ENCODE results near the gene CRCP.

Gene CRCP

DNA sequence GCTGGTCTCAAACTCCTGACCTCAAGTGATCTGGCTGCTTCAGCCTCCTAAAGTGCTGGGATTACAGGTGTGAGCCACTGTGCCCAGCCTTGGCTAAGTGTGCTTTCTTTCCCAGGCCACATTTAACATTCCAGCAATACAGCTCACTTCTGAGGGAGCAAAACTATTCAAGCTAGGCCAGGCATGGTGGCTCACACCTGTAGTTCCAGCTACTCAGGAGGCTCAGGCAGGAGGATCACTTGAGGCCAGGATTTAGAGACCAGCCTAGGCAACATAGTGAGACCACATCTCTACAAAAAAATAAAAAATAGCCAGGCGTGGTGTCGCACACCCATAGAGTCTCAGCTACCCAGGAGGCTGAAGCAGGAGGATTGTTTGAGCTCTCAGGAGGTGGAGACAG is 67.2 kb downstream of the CRCP start:
- Histone ChIP-seq H3K9me3 (replicated peaks; ENCODE audit: low read length) (no peaks in the 10 kb centered on the region), H3K4me1 (ENCODE audit: control insufficient read depth, insufficient read depth, low read length) (peaks cover 14% of the 10 kb centered on the region), H3K27me3 (ENCODE audit: control insufficient read depth, insufficient read depth, low read length) (no peaks in the 10 kb centered on the region), H3K9ac (ENCODE audit: low read depth, low read length) (no peak overlapping the region), H3K4me2 (ENCODE audit: low read length) (no peak overlapping the region), H3K36me3 (ENCODE audit: insufficient read depth, low read length) (no peaks in the 10 kb centered on the region), H3K4me3 (ENCODE audit: low read length) (no peak overlapping the region)

DNA sequence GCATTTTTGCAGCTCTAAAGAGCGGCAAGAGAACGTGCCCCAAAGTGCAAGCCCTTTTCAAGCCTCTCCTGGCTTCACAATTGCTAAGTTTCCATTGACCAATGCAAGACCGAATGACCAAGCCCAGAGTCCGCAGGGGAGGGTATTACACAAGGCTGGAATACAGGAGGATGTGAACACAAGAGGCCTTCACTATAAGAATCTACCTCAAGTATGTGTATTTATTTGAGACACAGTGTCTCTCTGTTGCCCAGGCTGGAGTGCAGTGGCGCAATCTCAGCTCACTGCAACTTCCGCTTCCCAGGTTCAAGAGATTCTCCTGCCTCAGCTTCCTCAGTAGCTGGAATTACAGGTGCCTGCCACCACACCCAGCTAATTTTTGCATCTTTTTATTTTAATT is 68.3 kb downstream of the CRCP start:
- Histone ChIP-seq H3K9me3 (replicated peaks; ENCODE audit: low read length) (no peaks in the 10 kb centered on the region), H3K4me1 (ENCODE audit: control insufficient read depth, insufficient read depth, low read length) (peaks cover 14% of the 10 kb centered on the region), H3K4me3 (ENCODE audit: low read length) (no peak overlapping the region), H3K36me3 (ENCODE audit: insufficient read depth, low read length) (no peaks in the 10 kb centered on the region), H3K4me2 (ENCODE audit: low read length) (no peak overlapping the region), H3K27me3 (ENCODE audit: control insufficient read depth, insufficient read depth, low read length) (no peaks in the 10 kb centered on the region), H3K9ac (ENCODE audit: low read depth, low read length) (no peak overlapping the region)

DNA sequence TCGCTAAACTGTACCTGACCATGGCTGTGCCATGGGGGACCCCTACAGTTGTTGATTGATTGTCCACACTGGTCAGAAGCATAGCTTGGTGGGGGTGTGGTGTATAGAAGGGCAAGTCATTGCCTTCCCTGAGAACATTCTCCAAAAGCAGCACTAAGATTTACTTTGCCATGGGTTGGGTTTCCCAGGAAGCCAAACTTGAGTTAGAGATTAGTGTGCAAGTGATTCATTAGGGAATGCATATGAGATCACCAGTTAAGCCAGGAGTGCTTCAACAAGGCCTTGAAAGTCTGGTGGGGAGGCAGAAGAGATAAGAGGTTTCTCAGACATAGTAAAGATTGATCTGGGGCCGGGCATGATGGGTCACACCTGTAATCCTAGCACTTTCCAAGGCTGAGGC is 69.1 kb downstream of the CRCP start:
- no peaks in the 10 kb centered on the region for H3K36me3 ChIP-seq (ENCODE audit: insufficient read depth, low read length)

DNA sequence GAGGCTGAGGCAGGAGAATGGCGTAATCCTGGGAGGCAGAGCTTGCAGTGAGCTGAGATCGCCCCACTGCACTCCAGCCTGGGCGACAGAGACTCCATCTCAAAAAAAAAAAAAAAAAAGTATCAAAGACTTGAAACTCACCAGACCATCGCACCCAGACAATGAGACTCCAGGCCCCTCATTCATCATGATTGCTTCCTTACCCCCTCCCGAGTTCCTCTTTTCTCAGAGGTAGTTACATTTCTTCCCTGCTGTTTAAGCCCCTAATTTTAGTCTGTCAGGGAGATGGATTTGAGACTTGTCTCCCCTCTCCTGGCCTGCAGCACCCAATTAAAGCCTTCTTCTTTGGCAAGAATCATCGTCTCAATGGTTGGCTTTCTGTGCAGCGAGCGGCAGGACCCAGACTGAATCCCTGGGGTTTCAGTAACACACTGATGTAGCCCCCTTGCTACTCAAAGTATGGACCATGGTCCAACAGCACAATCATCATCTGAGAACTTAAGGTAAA is 71.1 kb downstream of the CRCP start:
- Histone ChIP-seq H3K4me3 (ENCODE audit: low read length) (no peak overlapping the region), H3K27me3 (ENCODE audit: control insufficient read depth, insufficient read depth, low read length) (peaks cover 3% of the 10 kb centered on the region), H3K36me3 (ENCODE audit: insufficient read depth, low read length) (no peaks in the 10 kb centered on the region), H3K9me3 (replicated peaks; ENCODE audit: low read length) (no peaks in the 10 kb centered on the region), H3K9ac (ENCODE audit: low read depth, low read length) (no peak overlapping the region), H3K4me1 (ENCODE audit: control insufficient read depth, insufficient read depth, low read length) (peaks cover 14% of the 10 kb centered on the region), H3K4me2 (ENCODE audit: low read length) (no peak overlapping the region)

More for the DNA sequence above, 69.1 kb downstream of the CRCP start:
- H3K4me1 ChIP-seq (ENCODE audit: control insufficient read depth, insufficient read depth, low read length), result peaks cover 14% of the 10 kb centered on the region
- no peaks in the 10 kb centered on the region for H3K9me3 ChIP-seq (replicated peaks; ENCODE audit: low read length)
- no peak overlapping the region for H3K4me2 ChIP-seq (ENCODE audit: low read length)
- no peaks in the 10 kb centered on the region for H3K27me3 ChIP-seq (ENCODE audit: control insufficient read depth, insufficient read depth, low read length)
- no peak overlapping the region for H3K9ac ChIP-seq (ENCODE audit: low read depth, low read length)
- H3K4me3 ChIP-seq (ENCODE audit: low read length), result no peak overlapping the region

DNA sequence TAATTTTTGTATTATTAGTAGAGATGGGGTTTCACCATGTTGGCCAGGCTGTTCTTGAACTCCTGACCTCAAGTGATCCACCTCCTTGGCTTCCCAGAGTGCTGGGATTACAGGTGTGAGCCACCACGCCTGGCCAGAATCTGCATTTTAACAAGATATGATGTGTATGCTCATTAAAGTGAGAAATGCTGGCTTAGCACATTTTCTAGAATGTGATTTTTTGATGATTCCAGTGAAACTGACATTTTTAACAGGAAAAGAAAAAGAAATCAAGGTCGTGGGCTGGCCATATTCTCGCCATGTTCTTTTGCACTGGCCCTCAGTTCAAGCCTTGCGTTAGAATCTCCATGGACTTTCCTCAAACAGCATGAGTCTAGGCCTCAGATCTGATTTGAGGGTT is 72.3 kb downstream of the CRCP start:
- Histone ChIP-seq H3K4me1 (ENCODE audit: control insufficient read depth, insufficient read depth, low read length) (peaks cover 14% of the 10 kb centered on the region), H3K27me3 (ENCODE audit: control insufficient read depth, insufficient read depth, low read length) (peaks cover 3% of the 10 kb centered on the region), H3K4me2 (ENCODE audit: low read length) (no peak overlapping the region), H3K36me3 (ENCODE audit: insufficient read depth, low read length) (no peaks in the 10 kb centered on the region), H3K9ac (ENCODE audit: low read depth, low read length) (no peak overlapping the region), H3K4me3 (ENCODE audit: low read length) (no peak overlapping the region), H3K9me3 (replicated peaks; ENCODE audit: low read length) (no peaks in the 10 kb centered on the region)

DNA sequence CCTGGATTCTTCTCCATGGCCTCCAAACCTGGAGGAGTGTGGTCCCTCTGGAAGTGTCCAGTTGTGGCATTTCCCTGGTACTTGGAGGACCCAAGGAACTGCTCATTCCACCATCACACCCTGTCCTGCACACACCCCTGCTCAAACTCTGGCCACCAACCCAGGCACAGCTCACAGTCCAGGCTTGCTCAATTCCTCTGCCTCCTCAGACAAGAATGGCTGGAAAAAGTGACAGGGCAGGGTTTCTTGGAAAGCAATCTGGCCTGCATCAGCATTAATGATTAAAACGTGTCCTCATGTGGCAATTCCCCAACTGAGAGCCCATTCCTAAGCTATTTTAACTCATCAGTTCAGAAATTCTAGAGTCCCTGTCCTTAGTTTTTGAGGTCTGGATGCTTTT is 73.3 kb downstream of the CRCP start:
- H3K9ac ChIP-seq (ENCODE audit: low read depth, low read length), result no peak overlapping the region
- no peaks in the 10 kb centered on the region for H3K36me3 ChIP-seq (ENCODE audit: insufficient read depth, low read length)
- peaks cover 3% of the 10 kb centered on the region for H3K27me3 ChIP-seq (ENCODE audit: control insufficient read depth, insufficient read depth, low read length)
- no peak overlapping the region for H3K4me2 ChIP-seq (ENCODE audit: low read length)
- H3K9me3 ChIP-seq (replicated peaks; ENCODE audit: low read length), result no peaks in the 10 kb centered on the region
- no peak overlapping the region for H3K4me3 ChIP-seq (ENCODE audit: low read length)
- peaks cover 14% of the 10 kb centered on the region for H3K4me1 ChIP-seq (ENCODE audit: control insufficient read depth, insufficient read depth, low read length)

DNA sequence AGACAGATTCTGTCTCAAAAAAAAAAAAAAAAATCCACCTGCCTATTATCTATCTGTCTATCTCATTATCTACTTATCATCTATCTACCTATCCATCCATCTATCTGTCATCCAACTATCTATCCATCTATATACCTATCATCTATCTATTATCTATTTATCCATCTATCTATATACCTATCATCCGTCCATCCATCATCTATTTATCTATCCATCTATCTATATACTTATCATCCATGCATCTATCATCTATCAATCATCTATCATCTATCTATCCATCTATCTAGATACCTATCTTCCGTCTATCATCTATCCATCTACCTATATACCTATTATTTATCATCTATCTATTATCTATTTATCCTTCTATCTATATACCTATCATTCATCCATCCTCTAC is 74.0 kb downstream of the CRCP start:
- H3K36me3 ChIP-seq (ENCODE audit: insufficient read depth, low read length), result no peaks in the 10 kb centered on the region
- H3K4me1 ChIP-seq (ENCODE audit: control insufficient read depth, insufficient read depth, low read length), result peaks cover 10% of the 10 kb centered on the region
- no peak overlapping the region for H3K9ac ChIP-seq (ENCODE audit: low read depth, low read length)
- H3K4me2 ChIP-seq (ENCODE audit: low read length), result no peak overlapping the region
- peaks cover 3% of the 10 kb centered on the region for H3K27me3 ChIP-seq (ENCODE audit: control insufficient read depth, insufficient read depth, low read length)
- no peak overlapping the region for H3K4me3 ChIP-seq (ENCODE audit: low read length)
- H3K9me3 ChIP-seq (replicated peaks; ENCODE audit: low read length), result no peaks in the 10 kb centered on the region

DNA sequence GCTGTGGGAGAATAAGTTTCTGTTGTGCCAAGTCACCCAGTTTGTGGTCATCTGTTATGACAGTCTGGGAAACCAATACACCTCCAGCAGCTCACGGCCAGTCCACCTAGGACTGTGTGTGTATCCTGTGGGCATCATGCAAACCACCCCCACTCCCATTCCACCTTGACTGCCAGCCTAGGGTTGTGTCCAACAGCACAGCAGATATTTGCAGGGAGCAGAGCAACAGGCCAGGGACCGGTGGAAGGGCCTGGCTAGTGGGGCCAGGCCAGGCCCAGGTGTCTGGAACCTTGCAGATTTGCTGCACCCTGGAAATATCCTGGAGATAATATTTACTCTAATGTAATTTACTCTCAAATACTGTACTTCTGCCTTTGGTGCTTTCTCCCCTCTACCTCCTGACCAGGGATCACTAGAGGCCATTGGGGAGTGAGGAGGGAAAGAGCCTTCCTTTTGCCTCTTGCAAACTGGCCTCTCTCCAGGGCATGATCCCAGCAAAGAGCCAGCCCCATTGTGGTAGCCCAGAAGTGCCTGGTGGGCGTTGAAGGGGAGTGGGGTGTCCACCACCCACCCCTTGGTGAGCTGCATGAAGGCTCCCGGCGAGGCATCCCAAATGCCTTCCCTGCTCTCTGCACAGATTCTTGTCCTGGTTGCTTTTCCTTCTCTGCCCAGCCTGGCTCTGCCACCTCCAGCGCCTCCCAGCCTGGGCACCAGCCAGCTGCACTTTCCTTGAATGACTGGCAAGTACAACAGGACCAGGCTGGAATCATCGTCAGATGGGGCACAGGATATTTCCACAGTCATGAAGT is 75.3 kb downstream of the CRCP start:
- Histone ChIP-seq H3K4me1 (ENCODE audit: control insufficient read depth, insufficient read depth, low read length) (no peaks in the 10 kb centered on the region), H3K9me3 (replicated peaks; ENCODE audit: low read length) (no peaks in the 10 kb centered on the region), H3K36me3 (ENCODE audit: insufficient read depth, low read length) (no peaks in the 10 kb centered on the region), H3K4me2 (ENCODE audit: low read length) (no peak overlapping the region), H3K27me3 (ENCODE audit: control insufficient read depth, insufficient read depth, low read length) (peaks cover 3% of the 10 kb centered on the region), H3K9ac (ENCODE audit: low read depth, low read length) (no peak overlapping the region), H3K4me3 (ENCODE audit: low read length) (no peak overlapping the region)

DNA sequence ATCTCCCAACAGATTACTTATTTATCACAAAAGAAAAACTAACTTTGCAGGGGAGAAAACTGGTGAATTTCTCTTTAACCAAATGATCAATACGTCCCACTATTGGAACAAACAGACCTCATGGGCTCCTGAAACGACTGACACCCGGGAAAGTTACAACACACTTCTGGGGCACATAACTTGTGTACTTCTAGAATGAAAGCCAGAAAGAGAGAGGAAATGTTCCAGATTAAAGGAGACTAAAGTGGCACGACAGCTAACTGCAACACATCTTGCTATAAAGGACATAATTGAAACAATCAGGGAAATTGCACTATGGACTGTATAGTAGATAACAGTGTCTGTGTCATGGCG is 75.8 kb downstream of the CRCP start:
- Histone ChIP-seq H3K27me3 (ENCODE audit: control insufficient read depth, insufficient read depth, low read length) (peaks cover 3% of the 10 kb centered on the region), H3K4me1 (ENCODE audit: control insufficient read depth, insufficient read depth, low read length) (no peaks in the 10 kb centered on the region), H3K4me2 (ENCODE audit: low read length) (no peak overlapping the region), H3K9ac (ENCODE audit: low read depth, low read length) (no peak overlapping the region), H3K36me3 (ENCODE audit: insufficient read depth, low read length) (no peaks in the 10 kb centered on the region), H3K4me3 (ENCODE audit: low read length) (no peak overlapping the region), H3K9me3 (replicated peaks; ENCODE audit: low read length) (no peaks in the 10 kb centered on the region)

DNA sequence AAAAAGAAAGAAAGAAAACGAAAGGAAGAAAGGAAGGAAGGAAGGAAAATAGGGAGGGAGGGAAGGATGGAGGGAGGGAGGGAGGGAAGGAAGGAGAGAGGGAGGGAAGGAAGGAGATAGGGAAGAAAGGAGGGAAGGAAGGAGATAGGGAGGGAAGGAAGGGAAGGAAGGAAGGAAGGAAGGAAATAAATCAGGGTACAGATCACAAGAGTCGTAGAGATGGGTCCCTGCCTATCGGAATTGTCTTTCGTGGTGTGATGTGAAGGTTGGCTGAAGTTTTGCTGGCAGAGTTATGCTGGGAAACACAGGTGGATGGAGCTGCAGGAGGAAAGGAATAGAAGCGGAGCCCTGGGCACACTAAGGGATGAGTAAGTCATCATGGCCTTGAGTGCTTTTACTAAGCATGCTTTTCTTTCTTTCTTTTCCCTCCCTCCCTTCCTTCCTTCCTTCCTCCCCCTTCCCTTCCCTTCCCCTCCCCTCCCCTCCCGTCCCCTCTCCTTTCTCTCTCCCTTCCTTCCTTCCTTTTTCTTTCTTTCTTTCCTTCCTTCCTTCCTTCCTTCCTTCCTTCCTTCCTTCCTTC is 78.6 kb downstream of the CRCP start:
- H3K4me2 ChIP-seq (ENCODE audit: low read length), result no peak overlapping the region
- H3K9ac ChIP-seq (ENCODE audit: low read depth, low read length), result no peak overlapping the region
- no peaks in the 10 kb centered on the region for H3K4me1 ChIP-seq (ENCODE audit: control insufficient read depth, insufficient read depth, low read length)
- H3K4me3 ChIP-seq (ENCODE audit: low read length), result no peak overlapping the region
- peaks cover 3% of the 10 kb centered on the region for H3K27me3 ChIP-seq (ENCODE audit: control insufficient read depth, insufficient read depth, low read length)
- H3K36me3 ChIP-seq (ENCODE audit: insufficient read depth, low read length), result no peaks in the 10 kb centered on the region
- no peaks in the 10 kb centered on the region for H3K9me3 ChIP-seq (replicated peaks; ENCODE audit: low read length)

DNA sequence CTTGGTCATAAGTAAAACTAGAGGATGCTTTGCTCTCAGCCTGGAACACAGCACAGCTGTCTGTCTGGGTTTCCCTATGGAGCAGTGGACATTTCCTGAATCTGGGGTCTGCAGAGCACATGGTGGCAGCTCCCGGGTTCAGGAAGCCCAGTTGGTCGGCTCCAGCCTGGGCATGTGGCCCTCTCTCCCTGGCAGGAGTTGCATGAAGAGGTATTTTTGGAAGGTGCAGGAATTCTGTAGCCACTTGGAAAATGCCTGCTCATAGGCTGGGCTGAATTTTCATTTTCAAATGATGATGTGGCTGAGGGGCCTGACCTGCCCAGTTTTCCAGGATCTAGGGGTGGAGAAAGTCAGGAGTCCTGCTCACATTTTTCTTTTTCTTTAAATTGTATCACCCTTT is 83.8 kb downstream of the CRCP start:
- Histone ChIP-seq H3K4me1 (ENCODE audit: control insufficient read depth, insufficient read depth, low read length) (no peaks in the 10 kb centered on the region), H3K36me3 (ENCODE audit: insufficient read depth, low read length) (no peaks in the 10 kb centered on the region), H3K9me3 (replicated peaks; ENCODE audit: low read length) (no peaks in the 10 kb centered on the region), H3K27me3 (ENCODE audit: control insufficient read depth, insufficient read depth, low read length) (peaks cover 7% of the 10 kb centered on the region), H3K4me3 (ENCODE audit: low read length) (no peak overlapping the region), H3K9ac (ENCODE audit: low read depth, low read length) (no peak overlapping the region), H3K4me2 (ENCODE audit: low read length) (no peak overlapping the region)

DNA sequence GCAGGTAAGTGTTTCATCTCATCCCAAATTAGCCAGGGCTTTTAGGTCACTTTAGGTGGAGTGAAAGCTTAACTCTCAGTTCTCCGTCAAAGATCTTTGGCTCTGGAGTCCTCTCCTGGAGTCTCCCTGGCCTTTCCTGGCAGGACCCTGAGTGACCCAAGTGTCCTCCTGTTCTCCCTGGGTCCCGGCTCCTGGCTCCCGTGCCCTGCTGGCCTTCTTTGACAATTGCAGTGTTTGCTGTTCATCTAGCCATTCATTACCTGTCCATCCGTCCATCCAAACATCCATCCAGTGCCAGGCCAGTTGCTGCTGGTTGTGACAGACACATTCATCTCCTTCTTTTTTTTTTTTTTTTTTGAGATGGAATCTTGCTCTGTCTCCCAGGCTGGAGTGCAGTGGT is 84.3 kb downstream of the CRCP start:
- H3K4me1 ChIP-seq (ENCODE audit: control insufficient read depth, insufficient read depth, low read length), result no peaks in the 10 kb centered on the region
- no peaks in the 10 kb centered on the region for H3K36me3 ChIP-seq (ENCODE audit: insufficient read depth, low read length)
- H3K4me3 ChIP-seq (ENCODE audit: low read length), result no peak overlapping the region
- H3K27me3 ChIP-seq (ENCODE audit: control insufficient read depth, insufficient read depth, low read length), result peaks cover 7% of the 10 kb centered on the region
- no peaks in the 10 kb centered on the region for H3K9me3 ChIP-seq (replicated peaks; ENCODE audit: low read length)
- H3K9ac ChIP-seq (ENCODE audit: low read depth, low read length), result no peak overlapping the region
- no peak overlapping the region for H3K4me2 ChIP-seq (ENCODE audit: low read length)
